K562 (cell line): ENCODE data around the gene ANKRD23.

Source experiments
- BHLHE40 ChIP-seq: IDR thresholded peaks from 2 replicates; pipeline ENCODE4 v1.6.1; 2011; ENCODE audit warnings: low read length, improper control_type of control experiment
- CEBPZ ChIP-seq: fragments of 150-350 bp; IDR thresholded peaks from 2 replicates; pipeline ENCODE4 v1.6.1; 2014; ENCODE audit warnings: low read depth, mild to moderate bottlenecking, low read length, borderline replicate concordance
- CTCF ChIP-seq, 3 experiments: IDR thresholded peaks in 2 of 3; conservative IDR thresholded peaks in 1 of 3; 2 replicates each; pipeline ENCODE4 v1.5.1; 2011 to 2012; ENCODE audit warnings: low read length in 3 of 3, mild to moderate bottlenecking in 3 of 3, control low read depth in 2 of 3, improper control_type of control experiment in 1 of 3, inconsistent platforms in 1 of 3, low read depth in 1 of 3, mixed read lengths in 1 of 3, moderate library complexity in 1 of 3; ENCODE audit not compliant: insufficient read depth in 2 of 3
- NFIX ChIP-seq: fragments of 250-450 bp; sonication (Bioruptor Pico); IDR thresholded peaks from 2 replicates; pipeline ENCODE4 v1.4.0; 2020; ENCODE audit warnings: low read depth, mild to moderate bottlenecking, moderate library complexity
- NR2F6 ChIP-seq: fragments of 450-650 bp; formaldehyde crosslinking; IDR thresholded peaks from 2 replicates; pipeline ENCODE4 v1.4.0; 2020; ENCODE audit warnings: mild to moderate bottlenecking
- PBX2 ChIP-seq, 2 experiments: IDR thresholded peaks in 1 of 2; conservative IDR thresholded peaks in 1 of 2; 2 replicates each; pipeline ENCODE4 v1.6.1; 2016; ENCODE audit warnings: low read depth in 2 of 2, mild to moderate bottlenecking in 1 of 2, missing compliant biosample characterization in 1 of 2, missing genetic modification characterization in 1 of 2, moderate library complexity in 1 of 2
- PRPF4 ChIP-seq: fragments of 200-400 bp; formaldehyde crosslinking; IDR thresholded peaks from one replicate; pipeline ENCODE4 v1.6.1; 2017; ENCODE audit warnings: low read length, low read depth, mild to moderate bottlenecking; ENCODE audit not compliant: insufficient read depth, poor library complexity, severe bottlenecking
- ZNF644 ChIP-seq: fragments of 200-800 bp; sonication (Bioruptor generic); IDR thresholded peaks from 2 replicates; pipeline ENCODE4 v1.6.1; 2016; ENCODE audit warnings: low read depth, missing genetic modification characterization, missing compliant biosample characterization

DNA sequence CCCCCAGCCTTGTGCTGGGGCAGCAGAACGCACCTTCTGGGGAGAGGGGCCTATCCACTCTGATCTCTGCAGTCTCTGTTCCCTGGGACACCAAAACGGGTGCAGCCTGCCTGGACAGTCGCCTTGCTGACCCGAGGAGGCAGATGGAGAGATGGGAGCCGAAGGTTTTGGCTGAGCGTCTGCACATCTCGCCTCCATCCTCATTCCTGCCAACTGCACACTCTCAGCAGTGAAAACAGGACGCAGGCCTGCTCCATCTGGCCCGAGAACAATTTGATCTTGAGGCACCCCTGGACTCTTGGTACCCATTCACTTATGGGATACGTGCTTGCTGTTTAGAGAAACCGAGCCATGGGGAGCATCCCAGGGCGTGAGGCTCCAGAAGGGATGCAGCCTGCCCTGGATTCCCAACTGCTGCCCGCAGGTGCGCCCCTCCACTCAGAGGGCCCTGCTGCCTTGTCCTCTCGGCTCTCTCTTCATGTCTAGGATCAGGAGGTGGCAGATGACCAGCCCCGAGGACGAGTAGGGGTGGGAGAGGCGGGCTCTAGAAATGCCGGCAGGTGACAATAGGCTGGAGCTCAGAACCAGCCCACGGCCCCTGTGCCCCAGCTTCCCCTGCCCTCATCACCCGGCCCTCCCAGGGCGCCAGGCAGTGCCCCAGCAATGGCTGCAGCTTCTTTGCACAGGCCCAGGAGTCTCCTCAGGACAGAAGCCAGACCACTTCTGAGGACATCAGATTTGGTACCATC is 35.1 kb upstream of the ANKRD23 start:
- TF ChIP-seq NFIX (CRISPR knock-in tag) (no peak), CEBPZ (no peak), PRPF4 (no peak), PBX2 (CRISPR knock-in tag; IDR thresholded peaks at IDR 0.05; ENCODE audit: low read depth) (no peak), PBX2 (tag; conservative IDR thresholded peaks at IDR 0.05; ENCODE audit: low read depth) (no peak), ZNF644 (tag) (no peak), CTCF (IDR thresholded peaks at IDR 0.05 in 2 of 3, conservative IDR thresholded peaks at IDR 0.05 in 1 of 3; ENCODE audit: insufficient read depth in 2 of 3, low read depth in 1 of 3, low read length in 3 of 3) (no peak), NR2F6 (CRISPR knock-in tag) (no peak), BHLHE40 (no peak)
